RPMI8226 (cell line): ENCODE data around the gene ANKRD52.
A peak's percentile ranks its signal among the peaks of the same experiment; 100 is the strongest.

Experiments
- DNase-seq: peaks from one replicate; pipeline ENCODE4 v3.0.0-alpha.2; 2015

ANKRD52 gene

GRCh38 chr12:56237552-56237951 is 20.6 kb downstream of the ANKRD52 start:
- DNase-seq = no peak

- DNase-seq = no peak
These were observed 21.2 kb downstream of the ANKRD52 start for GRCh38 chr12:56236985-56237384.

GRCh38 chr12:56236091-56236490 is 22.1 kb downstream of the ANKRD52 start:
- DNase-seq = no peak

GRCh38 chr12:56234746-56235436 is 23.3 kb downstream of the ANKRD52 start:
- no peak for DNase-seq

GRCh38 chr12:56231184-56231582 is 27.0 kb downstream of the ANKRD52 start:
- no peak for DNase-seq

GRCh38 chr12:56230432-56231183 is 27.6 kb downstream of the ANKRD52 start:
- no peak for DNase-seq

- DNase-seq = no peak
These were observed 28.2 kb downstream of the ANKRD52 start, which contains the start of gene SLC39A5 for GRCh38 chr12:56229916-56230431. Gene SLC39A5 (plus strand): TSS chr12:56230051. CDS start chr12:56231275, 1,224 bp downstream.

GRCh38 chr12:56229082-56229481 is 29.1 kb downstream of the ANKRD52 start:
- no peak for DNase-seq

GRCh38 chr12:56224954-56225353 is 33.2 kb downstream of the ANKRD52 start:
- DNase-seq = no peak

GRCh38 chr12:56224102-56224701 is 34.0 kb downstream of the ANKRD52 start, which contains the start of gene NABP2:
Gene NABP2 (plus strand): TSS chr12:56224342. CDS start chr12:56224857, 515 bp downstream.
- DNase-seq = peak; percentile 98

GRCh38 chr12:56223571-56224101 is 34.5 kb downstream of the ANKRD52 start:
- DNase-seq = no peak

GRCh38 chr12:56222531-56222895 is 35.7 kb downstream of the ANKRD52 start:
- no peak for DNase-seq

GRCh38 chr12:56221757-56222530 is 36.2 kb downstream of the ANKRD52 start, which contains the start of gene RNF41:
Gene RNF41 (minus strand): TSS chr12:56221922. CDS start chr12:56214047, 7,875 bp downstream.
- peak; percentile 95 for DNase-seq

- DNase-seq = no peak
These were observed 36.9 kb downstream of the ANKRD52 start for GRCh38 chr12:56221232-56221756.

- no peak for DNase-seq
These were observed 37.5 kb downstream of the ANKRD52 start for GRCh38 chr12:56220611-56221231.

- DNase-seq = no peak
These were observed 38.3 kb downstream of the ANKRD52 start for GRCh38 chr12:56219840-56220239.

GRCh38 chr12:56216461-56216860 is 41.7 kb downstream of the ANKRD52 start:
- no peak for DNase-seq

GRCh38 chr12:56213878-56214277 is 44.3 kb downstream of the ANKRD52 start:
- DNase-seq = no peak

- no peak for DNase-seq
These were observed 45.8 kb downstream of the ANKRD52 start for GRCh38 chr12:56212361-56212760.

GRCh38 chr12:56208006-56208405 is 50.2 kb downstream of the ANKRD52 start:
- DNase-seq = no peak

GRCh38 chr12:56206452-56207166 is 51.6 kb downstream of the ANKRD52 start:
- DNase-seq = peak; percentile 53
